Measurements from ENCODE around the gene KRTAP10-3.

The KRTAP10-3 gene

DNA sequence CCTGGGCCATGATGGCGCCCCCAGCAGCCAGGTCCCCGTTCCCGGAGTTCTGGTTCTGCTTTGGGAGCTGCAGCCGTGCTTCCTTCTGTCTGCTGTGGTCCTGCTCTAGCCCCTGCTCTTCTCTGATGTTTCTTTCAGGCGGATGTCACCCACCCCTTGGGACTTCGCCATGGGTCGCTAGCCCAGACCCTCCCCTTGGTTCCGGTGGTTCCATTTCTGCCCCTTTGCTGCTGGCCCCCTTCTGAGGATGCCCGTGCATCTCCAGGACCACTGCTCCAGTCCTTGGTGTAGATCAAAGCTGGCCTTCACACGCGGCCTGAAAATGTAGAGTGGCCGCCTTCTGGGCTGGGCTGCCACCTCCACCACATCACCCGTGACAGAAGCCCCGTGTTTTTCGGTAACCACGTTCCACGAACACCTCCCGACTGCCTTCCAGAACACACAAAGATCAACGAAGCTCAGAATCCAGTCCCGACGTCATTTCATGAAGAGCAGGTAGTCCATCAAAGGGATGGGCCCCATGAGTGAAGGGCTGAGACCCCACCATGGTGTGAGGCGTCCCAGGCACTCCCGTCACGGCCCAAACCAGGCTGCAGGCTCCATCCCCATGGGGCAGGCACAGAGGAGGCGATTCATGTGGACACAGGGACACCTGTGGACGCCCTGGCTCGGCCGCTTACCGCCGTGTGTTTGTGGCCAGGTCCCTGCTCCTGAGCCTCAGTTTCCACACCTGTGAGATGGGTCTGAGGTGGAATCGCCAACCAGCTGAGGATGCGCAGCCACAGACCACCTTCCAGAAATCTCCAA lies 43.0 kb downstream of the KRTAP10-3 start:
- DNase-seq (ENCODE audit: low spot score) = no peak

DNA sequence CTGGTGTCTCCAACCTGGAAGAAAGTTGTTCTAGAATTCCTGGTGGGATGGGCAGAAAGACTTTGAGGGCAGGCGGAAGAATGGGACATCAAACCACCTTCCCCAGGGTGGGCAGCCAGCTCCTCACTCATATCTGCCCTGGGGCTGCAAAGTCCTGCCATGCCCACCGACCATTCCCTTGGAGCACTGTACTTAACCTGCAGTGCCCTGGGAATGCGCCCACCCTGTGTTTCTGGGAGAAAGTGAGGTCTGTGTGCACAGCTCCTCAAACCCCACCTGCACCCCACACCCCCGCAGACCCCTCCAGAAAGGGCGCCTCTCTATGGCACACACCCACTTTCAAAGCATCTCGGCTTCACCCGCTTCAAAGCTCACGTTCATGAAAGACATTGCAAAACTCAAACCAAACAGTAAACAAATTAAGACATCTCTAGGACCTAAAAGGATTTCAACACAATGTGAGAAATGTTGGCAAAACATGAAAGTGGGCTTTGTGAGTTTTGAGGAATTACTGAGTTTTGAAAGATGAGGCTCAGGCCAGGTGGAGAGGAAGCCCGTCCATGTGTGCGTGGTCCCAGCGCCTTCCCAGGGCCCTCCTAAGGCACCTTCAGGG lies 43.7 kb downstream of the KRTAP10-3 start:
- DNase-seq (ENCODE audit: low spot score) = no peak

DNA sequence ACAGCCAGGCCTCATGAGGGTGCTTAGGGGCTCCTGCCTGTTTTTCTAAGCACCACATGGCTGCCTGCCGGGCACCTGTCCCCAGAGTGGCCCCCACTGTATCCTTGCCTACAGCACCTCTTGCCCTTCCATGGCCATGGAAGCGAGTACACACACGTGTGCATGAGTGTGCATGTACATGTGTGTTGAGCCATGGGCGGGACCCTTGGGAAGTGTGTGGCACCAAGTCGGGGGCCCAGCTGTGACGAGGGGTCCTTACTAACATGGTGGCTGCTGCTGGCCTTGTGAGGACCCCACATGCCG lies 44.4 kb downstream of the KRTAP10-3 start:
- DNase-seq (ENCODE audit: low spot score) = no peak

DNA sequence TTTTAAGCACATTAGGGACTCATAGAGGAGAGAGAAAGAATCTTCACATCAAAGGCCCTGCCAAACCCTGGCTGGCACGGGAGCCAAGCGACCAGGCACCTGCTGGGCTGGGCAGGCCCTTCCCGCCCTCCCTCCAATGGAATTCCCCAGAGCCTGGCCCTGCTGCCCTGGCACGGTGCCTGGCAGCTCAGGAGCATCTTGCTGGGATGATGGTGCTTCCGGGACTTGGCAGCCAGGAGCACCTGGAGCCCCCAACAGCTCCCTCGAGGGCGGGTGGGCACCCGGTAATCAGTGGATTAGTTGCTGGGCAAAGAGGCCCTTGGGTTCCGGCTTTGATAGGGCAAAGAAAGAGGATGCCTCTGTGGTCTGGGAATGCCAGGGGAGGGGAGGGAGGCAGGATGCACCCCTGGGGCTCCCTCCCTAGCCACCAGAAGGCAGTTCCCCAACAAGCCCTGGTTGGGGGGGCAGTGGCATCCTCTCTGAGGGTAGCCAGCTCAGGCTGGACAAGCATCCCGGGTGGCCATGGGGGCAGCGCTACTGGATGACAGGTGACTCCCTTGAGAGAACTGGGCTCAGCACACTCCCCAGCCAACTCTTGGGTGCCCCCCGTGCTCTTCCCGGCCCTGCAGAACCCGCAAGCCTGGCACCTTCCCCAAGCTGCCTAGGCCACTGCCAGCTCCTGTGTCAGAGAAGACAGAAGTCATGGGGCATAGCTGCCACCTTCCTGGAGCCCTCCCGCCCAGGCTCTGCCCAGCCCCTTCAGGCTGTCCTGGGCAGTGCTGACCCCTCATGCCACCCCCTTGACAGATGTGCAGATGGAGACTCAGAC lies 45.0 kb downstream of the KRTAP10-3 start:
- DNase-seq (ENCODE audit: low spot score) = no peak

DNA sequence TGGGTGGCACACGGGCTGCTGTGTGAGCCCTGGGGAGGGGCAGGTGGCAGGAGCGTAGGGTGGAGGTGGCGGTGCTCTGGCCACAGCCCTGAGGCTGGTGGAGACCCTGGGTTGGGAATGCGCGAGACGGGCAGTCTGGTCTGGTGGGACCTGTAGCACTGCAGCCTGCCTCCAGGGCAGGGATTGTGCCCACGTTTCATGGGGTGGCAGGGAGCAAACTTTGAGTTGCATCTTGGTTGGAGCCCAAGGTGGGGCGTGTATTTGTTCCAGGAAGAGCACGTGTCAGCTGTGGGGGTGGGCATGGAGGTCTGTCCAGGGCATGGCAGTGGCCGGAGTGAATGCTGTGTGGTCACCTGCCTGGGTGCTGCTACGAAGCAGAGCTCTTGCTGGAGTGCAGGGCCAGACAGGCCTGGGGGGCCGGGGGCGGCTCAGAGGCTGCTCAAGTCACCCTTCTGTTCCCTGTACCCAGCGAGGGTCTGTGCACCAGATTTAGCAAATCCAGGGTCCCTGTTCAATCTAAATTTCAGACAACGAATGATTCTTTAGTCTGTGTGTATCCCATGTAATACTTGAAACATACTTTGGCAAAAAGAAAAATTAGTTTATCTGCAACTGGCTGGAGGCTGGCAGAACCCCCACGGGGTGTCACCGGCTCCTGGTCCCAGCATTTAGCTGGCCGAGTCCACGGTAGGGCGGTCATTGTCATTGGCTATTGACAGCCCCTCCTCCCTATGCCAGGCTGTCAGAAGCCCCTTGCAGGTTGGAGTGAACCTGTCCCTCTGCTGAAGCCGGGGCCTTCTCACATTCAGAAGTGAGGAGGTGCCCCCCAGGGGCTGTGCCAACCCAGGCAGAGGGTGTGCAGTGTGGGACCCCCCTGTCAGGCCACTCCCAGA lies 45.9 kb downstream of the KRTAP10-3 start:
- DNase-seq (ENCODE audit: low spot score) = no peak

DNA sequence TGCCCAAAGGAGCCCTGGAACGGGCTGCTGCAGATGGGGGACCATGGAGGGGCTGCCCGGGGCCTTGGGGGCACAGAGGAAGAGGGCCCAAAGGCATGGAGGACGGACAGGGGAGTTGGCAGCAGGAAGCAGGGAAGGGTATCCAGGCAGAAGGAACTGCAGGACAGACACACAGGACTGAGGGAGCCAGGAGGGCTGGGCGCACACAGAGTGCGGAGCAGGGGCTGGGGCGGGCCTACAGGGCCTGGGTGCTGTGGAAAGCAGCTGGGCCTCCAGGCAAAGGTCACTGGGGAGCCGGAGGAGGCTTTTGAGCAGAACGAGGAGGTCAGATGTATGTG lies 46.7 kb downstream of the KRTAP10-3 start:
- DNase-seq (ENCODE audit: low spot score) = no peak

DNA sequence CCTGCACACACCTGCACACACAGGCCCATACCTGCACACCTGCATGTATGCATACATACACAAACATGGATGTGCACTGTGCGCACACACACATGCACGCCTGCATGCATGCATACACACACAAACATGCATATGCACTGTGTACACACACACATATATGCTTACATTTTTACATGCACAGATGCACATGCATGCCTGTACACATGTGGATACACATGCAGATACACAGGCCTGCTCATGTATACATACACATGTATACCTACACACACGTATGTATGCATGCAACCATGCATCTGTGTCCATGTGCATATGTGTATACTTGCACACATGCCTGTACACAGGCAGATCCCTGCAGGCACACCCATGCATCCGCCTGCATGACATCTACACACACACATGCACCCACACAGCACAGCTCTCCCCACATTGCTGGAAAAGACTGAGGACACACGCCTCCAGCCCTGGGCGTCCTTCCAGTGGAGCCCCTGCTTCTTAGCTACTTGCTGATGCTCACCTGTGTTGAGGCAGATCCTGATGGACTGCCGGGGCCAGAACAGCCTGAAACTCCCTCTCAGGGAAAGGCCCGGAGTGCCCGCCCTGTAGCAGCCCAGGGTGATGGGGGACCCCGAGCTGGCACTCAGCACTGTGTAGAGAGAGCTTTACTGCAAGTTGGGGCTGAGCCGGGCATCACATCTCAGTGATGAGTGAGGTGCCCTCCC lies 47.2 kb downstream of the KRTAP10-3 start:
- DNase-seq (ENCODE audit: low spot score) = no peak

DNA sequence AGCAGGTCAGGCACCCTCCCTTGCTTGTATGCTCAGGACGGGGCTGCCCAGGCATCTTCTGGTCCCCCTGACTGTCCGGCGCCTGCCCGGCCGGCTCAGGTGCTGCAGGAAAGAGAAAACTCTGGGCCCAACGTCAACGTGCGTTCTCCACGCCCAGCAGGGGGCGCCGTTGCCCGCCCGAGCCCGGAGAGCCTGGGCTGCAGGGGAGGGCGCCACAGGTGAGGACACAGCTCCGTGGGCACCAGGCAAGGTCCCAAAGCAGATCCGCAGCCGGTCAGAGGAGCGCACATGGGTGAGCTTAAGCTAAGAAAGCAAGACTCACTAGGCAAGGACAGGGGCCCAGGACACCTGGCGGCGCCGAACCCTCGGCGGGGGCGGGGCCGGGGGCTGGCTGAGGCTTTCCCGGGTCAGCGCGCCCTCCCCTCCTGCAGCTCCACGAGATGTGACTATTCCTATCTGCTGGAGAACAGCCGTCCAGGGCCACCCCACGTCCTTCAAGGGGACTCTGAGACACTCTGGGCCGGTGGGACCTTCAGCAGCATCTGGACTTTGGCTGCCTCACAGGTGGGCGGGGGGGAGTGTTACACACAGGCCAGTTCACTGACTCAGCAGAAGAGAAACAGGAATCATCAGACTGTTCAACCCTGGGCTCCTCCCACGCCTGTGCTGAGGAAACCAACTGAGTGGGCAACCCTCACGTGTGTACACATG lies 47.9 kb downstream of the KRTAP10-3 start:
- DNase-seq (ENCODE audit: low spot score) = peak; percentile 22

DNA sequence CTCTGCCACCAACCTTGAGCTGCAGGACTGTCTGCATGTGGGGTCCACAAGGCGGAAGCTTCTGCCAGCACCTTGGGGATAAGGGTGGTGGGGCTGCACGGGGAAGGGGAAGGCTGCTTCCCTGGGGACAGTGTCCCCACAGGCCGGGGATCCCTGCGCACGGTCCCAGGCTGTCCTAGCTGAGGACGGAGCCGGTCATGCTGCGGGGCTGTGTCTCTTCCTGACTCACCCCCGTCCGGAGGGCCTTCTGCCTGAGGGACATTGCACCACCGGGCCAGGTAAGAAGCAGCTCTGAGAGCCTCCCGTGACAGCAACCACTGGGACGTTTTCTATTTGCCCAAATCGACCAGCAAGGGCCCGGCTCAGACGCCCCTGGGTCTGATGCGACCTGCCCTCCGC lies 48.5 kb downstream of the KRTAP10-3 start:
- DNase-seq (ENCODE audit: low spot score) = no peak

DNA sequence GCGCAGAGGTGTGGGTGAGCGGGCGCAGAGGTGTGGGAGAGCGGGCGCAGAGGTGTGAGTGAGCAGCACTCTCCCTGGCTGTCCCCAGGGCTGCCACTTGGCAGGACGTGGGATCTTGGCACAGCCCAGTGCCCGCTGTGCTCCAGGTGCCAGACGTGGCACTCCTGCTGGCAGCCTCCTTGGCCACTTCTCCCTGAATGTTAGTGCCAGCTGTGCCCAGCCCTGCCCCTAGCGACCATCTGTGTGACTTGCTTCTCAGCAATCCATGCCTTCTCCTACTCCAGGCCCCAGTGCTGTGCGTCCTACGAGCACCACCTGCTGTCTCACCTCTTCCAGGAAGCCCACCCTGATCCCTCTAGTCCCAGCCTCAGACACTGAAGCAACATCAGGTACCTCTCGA lies 49.1 kb downstream of the KRTAP10-3 start:
- DNase-seq (ENCODE audit: low spot score) = no peak

DNA sequence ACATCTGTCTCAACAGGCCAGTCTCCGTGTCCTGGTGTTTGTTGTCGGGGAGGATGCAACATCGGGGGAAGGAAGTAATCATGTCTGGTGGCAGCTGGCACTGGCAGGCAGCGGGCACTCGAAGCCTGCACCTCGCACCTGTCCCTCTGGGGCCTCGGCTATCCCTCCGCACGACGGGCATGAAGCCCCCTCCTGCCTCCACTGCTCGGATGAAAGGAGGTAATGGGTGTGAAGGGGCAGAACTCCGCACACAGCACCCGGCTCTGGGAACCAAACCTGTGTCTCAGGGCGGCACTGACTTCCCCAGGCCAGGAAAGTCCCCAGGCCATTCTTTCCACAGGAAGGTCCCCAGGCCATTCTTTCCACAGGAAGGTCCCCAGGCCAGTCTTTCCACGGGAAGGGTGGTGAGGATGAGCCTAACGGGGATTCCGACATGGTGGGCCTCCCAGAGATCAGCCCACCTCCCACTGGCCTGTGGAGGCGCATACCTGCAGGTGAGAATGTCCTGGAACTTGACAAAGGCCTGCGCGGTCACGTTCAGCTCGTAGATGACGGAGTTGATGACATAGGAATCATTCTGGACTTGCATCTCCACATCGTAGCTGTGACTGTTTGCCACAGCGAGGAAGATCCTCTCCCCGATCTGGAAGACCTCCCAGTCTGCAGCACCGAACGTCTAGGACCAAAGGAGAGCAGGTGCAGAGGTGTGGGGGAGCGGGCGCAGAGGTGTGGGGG lies 49.7 kb downstream of the KRTAP10-3 start:
- DNase-seq (ENCODE audit: low spot score) = no peak

DNA sequence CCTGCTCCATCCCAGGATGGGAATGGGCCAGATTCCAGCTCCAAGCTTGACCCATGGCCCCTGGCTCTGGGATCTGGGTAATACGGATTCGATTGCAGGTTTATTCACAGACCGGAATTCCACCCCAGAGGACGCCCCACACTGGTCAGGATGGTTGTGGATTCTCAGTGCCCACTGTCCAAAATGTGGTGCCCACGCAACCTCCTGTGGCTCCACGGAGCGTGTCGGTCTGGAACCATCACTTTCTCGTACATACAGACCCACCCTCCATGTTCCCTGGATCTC lies 50.2 kb downstream of the KRTAP10-3 start:
- no peak for DNase-seq (ENCODE audit: low spot score)
